Esophagus squamous epithelium (tissue), 5 donors: ENCODE data around the gene GSTA4. TPM values are rescaled to one million over a fixed set of nuclear protein-coding genes. Genes with fewer than 3 reads are reported as not detected.

ENCODE experiments used
- DNase-seq: peaks from one replicate; lab custom pipeline; 2025; lab: John Stamatoyannopoulos, UW
- H3K27ac ChIP-seq, 4 donors: fragments of 200-600 bp; sonication (generic); one replicate each; pipeline ENCODE4 v1.5.1; 2016 to 2019; ENCODE audit warnings: mild to moderate bottlenecking in 1 of 4
- H3K27me3 ChIP-seq, 4 donors: fragments of 200-600 bp; sonication (generic); 1 replicate in 3 of 4; 2 replicates in 1 of 4; pipeline versions ENCODE4 v1.5.1 to v1.6.0; 2017 to 2021; ENCODE audit warnings: antibody characterized with exemption in 1 of 4
- H3K36me3 ChIP-seq, 3 donors: fragments of 200-600 bp; sonication (generic); one replicate each; pipeline ENCODE4 v1.5.1; 2016 to 2019
- H3K4me1 ChIP-seq, 3 donors: fragments of 200-600 bp; sonication (generic); one replicate each; pipeline ENCODE4 v1.5.1; 2017 to 2019
- H3K4me3 ChIP-seq, 4 donors: fragments of 200-600 bp; sonication (generic); 1 replicate in 3 of 4; 2 replicates in 1 of 4; pipeline ENCODE4 v1.5.1; 2016 to 2019; ENCODE audit warnings: mild to moderate bottlenecking in 2 of 4, moderate library complexity in 1 of 4
- H3K9me3 ChIP-seq, 3 donors: fragments of 200-600 bp; sonication (generic); one replicate each; pipeline ENCODE4 v1.5.1; 2016 to 2019
- CTCF ChIP-seq, 6 experiments: fragments of 450-650 bp in 4 of 6; fragments of 200-600 bp in 2 of 6; sonication (generic) in 2 of 6; IDR thresholded peaks; one replicate each; pipeline ENCODE4 v1.5.1; 2016 to 2019; ENCODE audit warnings: antibody characterized with exemption in 6 of 6, mild to moderate bottlenecking in 4 of 6, moderate library complexity in 4 of 6
- POLR2A ChIP-seq, 4 donors: fragments of 450-650 bp; IDR thresholded peaks; one replicate each; pipeline ENCODE4 v1.6.1; 2017; ENCODE audit warnings: antibody characterized with exemption in 4 of 4, mild to moderate bottlenecking in 4 of 4, moderate library complexity in 3 of 4
- WGBS, 2 donors: methylation state at CpG; one replicate each; pipeline ENCODE4 v1.1.5; 2018; 5-methylcytosine and 5-hydroxymethylcytosine counted together
- intact Hi-C: fragments of 100-400 bp; cut with DNase I; formaldehyde crosslinking; loops from one replicate; pipeline ENCODE4 v1.15.0; 2022
- total RNA-seq, 4 donors: library from RNA; depleted of rRNA; stranded (reverse); fragments of >200 nt; gene quantifications; one replicate each; pipeline ENCODE4 v1.1.0, GENCODE V29; 2016
- donor health status: DM: yes; HTN: yes; CAD: no.

GSTA4 gene
- total RNA-seq, 4 donors from 2014 or later = 50.4 to 110 (median 84.4) TPM

GRCh38 chr6:52992980-52993920, 1.8 kb downstream of the GSTA4 start:
- H3K4me1 ChIP-seq = peaks cover 3 to 60% (median 8%) of the 10 kb centered on the region in 3 donors
- peak overlapping the region; percentile 94 to 96 (median 95) for H3K27ac ChIP-seq
- 51 to 54% methylated on average over 8 of the region's 8 CpGs for WGBS, 2 donors
- H3K4me3 ChIP-seq = peak overlapping the region; percentile 72 to 80 (median 78)
- H3K9me3 ChIP-seq = no peaks in the 10 kb centered on the region
- no peaks in the 10 kb centered on the region for H3K27me3 ChIP-seq
- DNase-seq = no peak
- intact Hi-C loops = no loop called here
- no peak for TF ChIP-seq POLR2A (IDR thresholded peaks at IDR 0.05)
- no peak for TF ChIP-seq CTCF (IDR thresholded peaks at IDR 0.05)
- peaks cover 0 to 8% (median 0%) of the 10 kb centered on the region in 3 donors for H3K36me3 ChIP-seq

- peaks cover 3 to 31% (median 7%) of the 10 kb centered on the region in 3 donors for H3K36me3 ChIP-seq
- H3K27me3 ChIP-seq = no peaks in the 10 kb centered on the region
- H3K27ac ChIP-seq = peak overlapping the region in 3 of 4 donors; percentile 41 to 95 (median 65)
- intact Hi-C loops = no loop called here
- 50 to 63% methylated on average over 1 of the region's 2 CpGs for WGBS, 2 donors
- H3K4me1 ChIP-seq = peaks cover 3 to 48% (median 5%) of the 10 kb centered on the region in 3 donors
- no peak for TF ChIP-seq CTCF (IDR thresholded peaks at IDR 0.05)
- TF ChIP-seq POLR2A (IDR thresholded peaks at IDR 0.05) = no peak
- no peak for DNase-seq
- H3K4me3 ChIP-seq = no peak overlapping the region
- no peaks in the 10 kb centered on the region for H3K9me3 ChIP-seq
Observed at GRCh38 chr6:52990342-52990741, 4.7 kb downstream of the GSTA4 start.

- Histone ChIP-seq H3K27me3 (no peaks in the 10 kb centered on the region), H3K36me3 (peaks cover 7 to 80% (median 29%) of the 10 kb centered on the region in 3 donors), H3K27ac (no peak overlapping the region), H3K9me3 (no peaks in the 10 kb centered on the region), H3K4me1 (peaks cover 0 to 4% (median 0%) of the 10 kb centered on the region in 3 donors), H3K4me3 (no peak overlapping the region)
- DNase-seq = no peak
- intact Hi-C loops = loop anchor here (10.0 kb wide), 1 partner anchor 100 kb away; no protein-coding TSS in a partner anchor
- TF ChIP-seq POLR2A (IDR thresholded peaks at IDR 0.05) = no peak
- TF ChIP-seq CTCF (IDR thresholded peaks at IDR 0.05) = no peak
- 87 to 96% methylated on average over 4 of the region's 4 CpGs for WGBS, 2 donors
Observed at GRCh38 chr6:52985228-52985627, 9.9 kb downstream of the GSTA4 start.

GRCh38 chr6:52984247-52984646, 10.8 kb downstream of the GSTA4 start:
- H3K27me3 ChIP-seq = no peaks in the 10 kb centered on the region
- 75 to 77% methylated on average over 3 of the region's 3 CpGs for WGBS, 2 donors
- H3K36me3 ChIP-seq = peaks cover 7 to 75% (median 29%) of the 10 kb centered on the region in 3 donors
- no peak overlapping the region for H3K4me3 ChIP-seq
- H3K27ac ChIP-seq = no peak overlapping the region
- intact Hi-C loops = loop anchor here (10.0 kb wide), 1 partner anchor 99 kb away; no protein-coding TSS in a partner anchor
- no peaks in the 10 kb centered on the region for H3K9me3 ChIP-seq
- DNase-seq = no peak
- TF ChIP-seq CTCF (IDR thresholded peaks at IDR 0.05) (no peak), POLR2A (IDR thresholded peaks at IDR 0.05) (no peak)
- H3K4me1 ChIP-seq = no peaks in the 10 kb centered on the region
